ENCODE measurements around the gene SP140.
"Not testable (repeated sequence)": the region's sequence is repeated elsewhere in the genome, so short reads cannot be mapped to it uniquely, and the experiment has no call there.

The SP140 gene

DNA sequence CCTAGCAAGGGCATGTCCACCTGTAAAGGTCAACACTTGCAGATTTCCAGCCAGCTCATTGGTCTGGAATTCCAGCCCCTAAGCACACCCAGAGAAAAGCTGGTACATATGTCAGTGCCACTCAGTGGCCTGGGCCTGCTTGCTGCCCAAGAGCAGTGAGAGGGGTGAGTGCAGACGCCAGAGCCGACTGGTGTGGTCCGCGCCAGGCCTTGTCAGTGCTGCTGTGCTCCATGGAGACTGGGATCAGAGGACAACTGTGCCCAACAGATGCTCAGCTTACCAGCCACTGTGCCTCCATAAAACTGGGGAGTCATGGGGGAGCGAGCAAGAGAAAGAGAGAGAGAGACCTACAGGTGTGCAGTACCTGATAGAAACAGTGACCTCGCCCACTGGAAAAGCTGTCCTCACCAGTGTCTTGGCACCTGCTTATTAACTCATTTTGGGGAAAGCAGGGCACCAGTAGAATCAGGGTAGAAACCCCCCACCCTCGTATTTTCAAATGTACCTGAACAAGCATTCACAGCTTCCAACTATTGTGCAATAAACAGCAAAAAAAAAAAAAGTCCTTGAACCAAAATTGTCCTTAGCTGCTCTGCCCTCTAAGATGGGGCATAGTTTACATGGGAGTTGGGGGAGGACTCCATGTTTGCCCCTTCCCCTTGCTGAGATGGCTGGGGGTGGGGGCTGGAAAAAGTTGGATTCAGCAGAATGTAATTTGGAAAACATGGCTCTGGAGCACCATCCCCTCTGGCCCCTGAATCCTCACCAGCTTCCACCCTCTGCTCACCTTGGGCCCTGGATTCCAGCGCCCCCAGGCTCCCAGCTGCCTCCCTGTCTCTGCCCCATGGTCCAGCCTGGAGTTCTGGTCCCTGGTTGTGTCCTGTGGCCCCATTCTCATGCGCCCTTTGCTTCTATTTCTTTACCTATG is 100.0 kb downstream of the SP140 start:
- DNase-seq: no peak

DNA sequence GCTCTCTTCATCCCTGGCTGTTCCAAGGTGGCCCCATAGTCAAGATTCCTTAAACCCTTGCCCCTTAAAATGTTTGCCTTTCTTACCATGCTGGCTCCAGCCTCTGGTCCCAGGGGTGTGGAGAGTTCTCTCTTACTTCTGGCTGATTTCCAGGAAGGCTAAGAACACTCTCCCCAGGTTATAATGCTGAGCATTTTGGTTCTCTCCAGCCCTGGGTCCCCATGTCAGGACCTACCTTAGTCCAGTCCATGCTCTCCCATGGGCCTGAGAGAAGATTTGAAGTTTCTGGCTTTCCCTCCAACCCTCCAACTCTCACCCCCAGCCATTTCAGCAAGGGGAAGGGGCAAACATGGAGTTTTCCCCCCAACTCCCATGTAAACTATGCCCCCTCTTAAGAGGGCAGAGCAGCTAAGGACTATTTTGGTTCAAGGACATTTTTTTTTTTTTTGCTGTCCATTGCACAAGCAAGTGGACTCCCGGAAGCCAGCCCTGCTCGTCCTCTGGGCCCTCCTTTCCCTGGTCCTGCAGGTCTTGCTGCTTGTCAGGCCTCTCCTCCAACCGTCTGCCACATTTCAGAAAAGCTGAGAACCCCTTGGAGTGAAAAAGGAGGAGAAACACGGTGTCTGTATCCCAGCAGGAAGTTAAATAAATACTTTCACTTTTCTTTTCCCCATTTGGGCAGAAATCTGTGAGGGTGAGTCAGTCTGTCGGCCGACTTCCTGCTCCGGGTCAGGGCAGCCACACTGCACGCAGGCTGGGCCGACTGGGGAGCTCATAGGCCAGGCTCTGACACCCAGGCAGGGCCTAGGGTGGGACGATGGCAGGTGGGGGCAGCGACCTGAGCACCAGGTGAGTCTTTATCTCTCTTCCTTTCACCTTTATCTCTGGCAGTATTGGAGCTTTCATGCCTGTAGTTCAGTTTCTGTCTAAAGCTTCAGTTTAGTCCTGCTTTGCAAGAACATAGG is 101.2 kb downstream of the SP140 start, which contains the start of gene SP140L:
SP140L (plus strand) TSS at position 741 of the 965 bp plus-strand sequence; CDS start at position 818, 77 bp downstream.
- peak in 17 of 51 donors; percentile 4 to 40 (median 16) for DNase-seq

DNA sequence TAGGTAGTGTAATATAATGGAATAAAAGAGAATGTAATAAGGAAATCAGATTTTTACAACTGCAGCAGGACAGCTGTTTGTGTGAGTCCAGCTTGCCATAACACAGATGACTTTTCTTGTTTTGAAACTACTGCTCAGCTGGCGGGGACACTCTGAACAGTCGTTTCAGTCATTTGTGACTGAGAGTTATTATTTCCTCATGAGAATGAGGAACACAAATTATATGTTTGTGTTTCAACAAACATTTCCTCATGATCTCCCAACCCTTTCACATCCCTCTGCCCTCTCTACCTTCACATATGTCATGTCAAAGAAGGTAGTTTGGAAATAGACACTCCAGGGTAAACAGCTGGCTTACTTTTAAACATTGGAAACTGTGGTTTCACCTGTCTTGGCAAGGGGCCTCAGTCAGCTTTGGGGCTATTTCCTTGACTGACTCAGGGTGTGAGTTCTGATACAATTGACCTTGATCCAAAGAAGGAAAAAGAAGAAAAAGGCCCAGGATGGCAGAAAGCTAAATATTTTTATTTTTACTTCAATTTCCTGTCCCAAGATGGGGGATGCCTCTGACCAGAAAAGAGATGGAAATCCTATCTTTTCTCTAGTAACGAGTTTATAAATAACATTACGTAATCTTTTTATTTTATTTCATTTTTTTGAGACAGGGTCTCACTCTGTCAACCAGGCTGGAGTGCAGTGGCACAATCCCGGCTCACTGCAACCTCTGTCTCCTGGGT is 102.0 kb downstream of the SP140 start:
- no peak for DNase-seq

DNA sequence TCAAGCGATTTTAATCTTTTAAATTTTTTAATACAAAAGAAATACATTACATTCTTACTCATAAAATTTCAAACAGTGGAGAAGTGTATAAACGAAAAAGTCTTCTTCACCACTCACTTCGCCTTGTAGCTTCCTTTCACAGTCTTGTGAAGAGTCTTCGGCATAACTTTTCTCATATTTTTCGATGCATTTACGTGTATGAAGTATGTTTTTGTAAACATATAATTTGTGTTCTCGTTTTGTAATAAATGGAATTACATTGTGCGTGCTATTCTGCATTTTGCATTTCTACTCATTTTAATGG is 102.6 kb downstream of the SP140 start:
- DNase-seq: no peak

DNA sequence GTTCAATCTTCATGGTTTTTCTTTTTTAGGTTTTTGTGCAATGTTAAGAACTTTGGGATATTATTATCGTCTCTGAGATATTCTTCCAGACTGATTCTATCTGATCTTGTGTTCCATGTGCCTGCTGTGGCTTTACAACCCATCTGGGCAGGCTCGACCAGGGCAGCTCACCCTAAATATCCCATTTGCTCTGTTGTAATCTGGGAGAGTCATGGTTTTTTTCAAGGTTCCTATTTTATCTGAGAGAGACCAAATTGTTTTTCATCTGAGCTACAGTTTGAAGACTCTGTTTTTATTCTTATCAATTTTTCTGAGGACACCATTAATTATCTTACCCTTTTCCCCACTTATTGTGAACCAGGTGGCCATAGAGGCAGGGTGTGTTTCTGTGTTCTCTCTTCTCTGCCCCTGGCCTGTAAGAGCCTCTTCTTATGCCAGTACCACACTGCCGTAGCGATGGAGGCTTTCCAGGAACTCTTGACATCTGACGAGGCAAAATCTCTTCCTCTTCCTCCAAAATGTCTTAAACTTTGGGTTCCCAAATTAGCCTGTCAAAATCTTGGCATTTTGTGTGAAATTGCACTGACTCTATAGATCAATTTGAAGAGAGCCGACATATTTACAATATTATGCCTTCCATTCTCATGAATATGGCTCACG is 104.5 kb downstream of the SP140 start:
- no peak for DNase-seq

DNA sequence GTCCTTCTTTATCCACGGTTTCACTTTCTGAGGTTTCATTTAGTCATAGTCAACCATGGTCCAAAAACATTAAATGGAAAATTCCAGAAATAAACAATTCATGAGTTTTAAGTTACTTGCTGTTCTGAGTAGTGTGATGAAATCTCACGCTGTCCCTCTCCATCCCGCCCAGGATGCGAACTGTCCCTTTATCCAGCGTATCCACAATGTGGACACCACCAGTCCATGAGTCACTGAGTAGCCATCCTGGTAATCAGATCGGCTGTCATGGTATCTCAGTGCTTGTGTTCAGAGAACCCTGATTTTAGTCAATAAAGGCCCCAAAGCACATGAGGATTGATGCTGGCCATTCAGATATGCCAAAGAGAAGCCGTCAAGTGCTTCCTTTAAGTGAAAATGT is 105.2 kb downstream of the SP140 start:
- no peak for DNase-seq

DNA sequence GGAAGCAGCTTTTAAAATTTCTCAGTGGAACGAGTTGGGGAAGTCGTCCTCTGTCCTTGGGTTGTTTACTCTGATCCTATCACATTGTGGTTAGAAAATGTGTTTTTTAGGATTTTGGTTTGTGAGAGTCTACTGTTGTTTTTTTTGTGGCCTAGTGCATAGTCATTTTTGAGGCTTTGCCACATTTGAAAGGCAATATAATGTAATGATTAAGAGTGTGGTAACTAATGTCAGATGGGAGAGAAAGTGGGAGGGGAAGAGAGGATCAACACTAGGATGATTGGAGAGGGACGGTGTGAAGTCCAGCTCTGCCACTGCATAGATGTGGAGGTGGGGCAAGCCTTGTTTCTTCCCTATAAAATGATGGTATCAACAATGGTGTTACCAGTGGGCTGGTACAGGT is 109.9 kb downstream of the SP140 start:
- DNase-seq: no peak

DNA sequence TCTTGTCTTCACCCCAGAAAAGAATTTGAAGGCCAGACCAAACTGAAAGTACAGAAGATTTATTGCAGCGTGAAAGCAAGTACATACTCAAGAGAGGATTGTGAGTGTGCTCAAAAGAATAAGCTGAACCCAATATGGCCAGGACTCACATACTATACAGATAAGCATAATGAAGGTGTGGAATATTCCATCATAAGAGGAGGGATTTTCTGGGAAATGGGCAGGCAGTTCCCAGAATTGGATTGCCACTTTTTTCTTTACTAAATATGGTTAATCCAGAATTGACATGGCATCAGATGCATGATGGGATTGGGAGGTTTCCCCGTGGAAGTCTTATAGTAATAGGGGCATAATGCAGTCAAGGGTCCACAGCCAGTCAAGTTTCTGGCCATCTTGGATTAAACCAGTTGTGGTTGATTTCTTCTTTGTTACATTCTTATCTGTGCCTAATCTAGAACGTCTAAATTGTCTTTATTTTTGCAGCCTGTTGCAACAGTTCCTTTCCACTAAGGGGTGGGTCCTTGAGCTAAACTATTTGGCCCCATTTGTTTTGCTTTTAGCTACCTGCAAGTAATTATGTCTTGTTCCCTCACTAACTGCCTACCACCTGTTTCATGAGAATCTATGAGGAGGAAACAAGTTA is 110.4 kb downstream of the SP140 start:
- DNase-seq: no peak

DNA sequence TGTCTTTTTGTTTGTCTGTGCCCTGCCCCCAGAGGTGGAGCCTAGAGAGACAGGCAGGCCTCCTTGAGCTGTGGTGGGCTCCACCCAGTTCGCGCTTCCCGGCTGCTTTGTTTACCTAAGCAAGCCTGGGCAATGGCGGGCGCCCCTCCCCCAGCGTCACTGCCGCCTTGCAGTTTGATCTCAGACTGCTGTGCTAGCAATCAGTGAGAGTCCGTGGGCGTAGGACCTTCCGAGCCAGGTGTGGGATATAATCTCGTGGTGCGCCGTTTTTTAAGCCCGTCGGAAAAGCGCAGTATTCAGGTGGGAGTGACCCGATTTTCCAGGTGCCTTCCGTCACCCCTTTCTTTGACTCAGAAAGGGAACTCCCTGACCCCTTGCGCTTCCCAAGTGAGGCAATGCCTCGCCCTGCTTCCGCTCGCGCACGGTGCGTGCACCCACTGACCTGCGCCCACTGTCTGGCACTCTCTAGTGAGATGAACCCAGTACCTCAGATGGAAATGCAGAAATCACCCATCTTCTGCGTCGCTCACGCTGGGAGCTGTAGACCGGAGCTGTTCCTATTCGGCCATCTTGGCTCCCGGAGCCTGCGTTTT is 116.5 kb downstream of the SP140 start:
- DNase-seq: not testable (repeated sequence)

DNA sequence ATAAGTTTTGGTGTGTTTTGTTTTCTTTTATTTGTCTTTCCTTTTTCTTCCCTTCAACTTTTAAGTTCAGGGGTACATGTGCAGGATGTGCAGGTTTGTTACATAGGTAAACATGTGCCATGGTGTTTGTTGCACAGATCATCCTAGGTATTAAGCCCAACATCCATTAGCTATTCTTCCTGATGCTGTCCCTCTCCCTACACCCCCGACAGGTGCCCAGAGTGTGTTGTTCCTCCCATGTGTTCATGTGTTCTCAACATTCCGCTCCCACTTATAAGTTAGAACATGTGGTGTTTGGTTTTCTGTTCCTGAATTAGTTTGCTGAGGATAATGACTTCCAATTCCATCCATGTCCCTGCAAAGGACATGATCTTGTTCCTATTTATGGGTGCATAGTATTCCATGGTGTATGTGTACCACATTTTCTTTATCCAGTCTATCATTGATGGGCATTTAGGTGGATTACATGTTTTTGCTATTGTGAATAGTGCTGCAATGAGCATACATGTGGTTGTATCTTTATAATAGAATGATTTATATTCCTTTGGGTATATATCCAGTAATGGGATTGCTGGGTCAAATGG is 117.6 kb downstream of the SP140 start:
- not testable (repeated sequence) for DNase-seq

DNA sequence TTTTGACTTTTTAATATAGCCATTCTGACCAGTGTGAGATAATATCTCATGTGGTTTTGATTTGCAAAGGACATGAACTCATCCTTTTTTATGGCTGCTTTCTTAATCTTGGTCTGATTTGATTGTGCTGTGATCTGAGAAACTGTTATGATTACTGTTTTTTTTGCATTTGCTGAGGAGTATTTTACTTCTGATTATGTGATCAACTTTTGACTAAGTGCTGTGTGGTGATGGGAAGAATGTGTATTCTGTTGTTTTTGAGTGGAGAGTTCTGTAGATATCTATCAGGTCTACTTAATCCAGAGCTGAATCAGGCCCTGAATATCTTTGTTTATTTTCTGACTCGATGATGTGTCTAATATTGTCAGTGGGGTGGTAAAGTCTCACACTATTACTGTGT is 118.2 kb downstream of the SP140 start:
- no peak for DNase-seq

DNA sequence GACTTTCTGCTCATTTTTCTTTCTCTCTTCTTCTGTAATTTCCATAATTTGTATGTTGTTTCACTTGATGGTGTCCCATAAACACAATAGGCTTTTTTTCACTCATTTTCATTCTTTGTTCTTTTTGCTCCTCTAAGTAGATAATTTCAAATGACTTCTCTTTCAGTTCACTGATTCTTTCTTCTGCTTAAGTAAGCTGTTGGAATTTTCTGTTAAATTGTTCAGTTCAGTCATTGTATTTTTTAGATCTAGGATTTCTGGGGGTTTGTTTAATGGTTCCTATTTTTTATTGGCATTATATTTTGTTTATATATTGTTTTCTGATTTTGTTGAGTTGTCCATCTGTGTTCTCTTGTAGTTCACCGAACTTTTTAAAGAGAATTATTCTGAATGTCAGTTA is 120.9 kb downstream of the SP140 start:
- no peak for DNase-seq

DNA sequence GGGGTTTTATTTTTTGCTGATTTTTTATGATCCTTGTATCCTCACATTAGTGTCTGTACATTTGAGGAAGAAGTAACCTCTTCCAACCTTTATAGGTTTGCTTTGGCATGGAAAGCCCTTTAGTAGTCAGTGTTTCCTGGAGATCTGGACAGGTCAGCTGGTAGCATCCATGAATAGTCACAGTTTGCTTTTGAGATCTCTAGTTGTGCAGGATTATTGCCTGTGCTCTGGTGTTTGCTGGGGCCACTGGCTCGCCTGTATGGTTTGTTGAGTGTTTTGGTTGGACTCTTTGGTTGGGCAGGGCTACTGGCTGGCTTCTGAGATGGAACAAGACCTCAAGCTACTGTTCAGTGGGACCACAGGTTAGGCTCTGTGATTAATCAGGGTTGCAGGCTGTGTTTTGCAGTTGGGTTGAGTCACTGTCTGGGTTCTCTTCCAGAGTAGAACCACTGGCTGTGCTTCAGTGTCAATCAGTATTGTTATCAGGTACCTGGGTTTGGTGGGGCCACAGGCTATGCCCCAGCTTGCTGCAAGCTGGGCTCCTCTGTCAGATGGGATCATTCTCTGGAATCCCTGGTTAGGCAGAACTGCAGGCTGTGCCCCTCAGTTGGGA is 121.5 kb downstream of the SP140 start:
- no peak for DNase-seq

DNA sequence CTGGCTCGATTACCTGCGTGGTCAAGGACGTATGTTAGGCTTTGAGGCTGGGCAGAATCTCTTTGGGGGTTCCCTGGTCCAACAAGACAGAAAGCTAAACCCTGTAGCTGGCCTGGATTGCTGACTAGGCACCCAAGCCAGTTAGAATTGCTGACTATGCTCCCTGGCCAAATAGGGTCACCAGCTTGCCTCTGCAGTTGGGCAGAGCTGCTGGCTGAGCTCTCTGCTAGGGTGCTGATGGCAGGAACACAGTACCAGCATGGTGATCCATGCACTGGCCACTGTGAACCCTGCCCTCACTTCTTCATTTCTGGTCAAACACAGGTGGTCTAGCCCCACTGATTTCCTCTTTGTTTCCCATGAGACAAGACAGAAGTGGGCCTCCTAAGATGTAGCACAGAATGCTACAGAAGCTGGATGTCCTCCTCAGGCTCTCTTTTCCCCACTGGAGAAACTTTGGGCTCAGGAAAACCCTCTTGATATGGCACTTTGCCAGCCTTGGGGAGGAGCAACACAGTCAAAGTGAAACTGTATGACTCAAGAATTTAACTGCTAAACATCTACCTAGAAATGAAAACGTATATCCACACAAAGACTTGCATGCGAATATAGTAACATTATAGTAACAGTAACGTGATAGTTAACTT is 122.2 kb downstream of the SP140 start:
- DNase-seq: no peak

DNA sequence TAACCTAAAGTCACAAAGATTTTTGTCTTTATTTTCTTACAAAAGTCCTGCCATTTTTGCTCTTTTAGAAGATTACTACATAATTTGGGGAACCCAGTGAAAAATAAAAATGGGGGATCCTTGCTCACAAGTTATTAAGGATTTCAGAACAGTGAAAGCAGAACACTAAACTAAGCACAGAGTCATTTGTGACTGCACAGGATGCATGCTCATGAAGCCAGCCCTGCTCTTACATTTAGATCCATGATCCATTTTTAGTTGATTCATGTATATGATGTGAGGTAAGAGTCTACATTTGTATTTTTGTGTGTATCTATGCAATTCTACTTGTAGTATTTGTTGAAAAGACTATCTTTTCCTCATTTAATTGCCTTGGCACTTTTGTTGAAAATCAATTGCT is 123.3 kb downstream of the SP140 start:
- DNase-seq: no peak

DNA sequence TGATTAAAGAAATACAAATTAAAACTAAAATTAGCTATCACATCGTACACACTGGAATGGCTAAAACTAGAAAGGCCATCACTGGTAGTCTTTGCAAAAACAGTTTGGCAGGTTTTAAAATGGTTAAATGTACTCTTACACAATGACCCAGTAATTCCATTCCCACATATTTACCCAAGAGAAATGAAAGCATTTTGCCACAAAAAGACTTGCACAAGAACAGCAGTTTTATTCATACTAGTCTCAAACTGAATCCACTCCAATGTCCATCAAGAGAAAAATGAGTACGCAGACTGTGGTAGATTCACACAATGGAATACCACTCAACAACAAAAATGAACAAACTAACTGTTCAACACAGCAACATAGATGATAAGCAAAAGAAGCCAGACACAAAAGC is 130.5 kb downstream of the SP140 start:
- DNase-seq: no peak

DNA sequence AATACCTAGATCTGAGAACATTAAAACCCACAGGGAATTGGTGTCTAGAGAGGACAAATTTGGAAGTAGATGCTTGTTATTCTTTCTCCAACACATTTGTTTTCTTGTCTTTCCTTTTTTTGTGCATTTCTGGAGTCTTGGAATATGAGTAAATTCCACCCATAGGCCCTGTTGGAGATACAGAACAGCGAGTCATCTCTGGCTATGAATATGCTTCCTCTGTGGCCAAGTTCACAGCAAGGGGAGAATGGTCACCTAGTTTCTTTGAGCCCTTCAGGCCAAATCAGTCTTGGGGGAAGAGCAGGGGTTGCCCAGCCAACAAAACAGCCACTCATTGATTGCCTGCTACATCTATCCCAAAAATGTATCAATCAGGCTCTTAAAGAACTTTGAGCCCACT is 132.8 kb downstream of the SP140 start:
- DNase-seq: no peak

DNA sequence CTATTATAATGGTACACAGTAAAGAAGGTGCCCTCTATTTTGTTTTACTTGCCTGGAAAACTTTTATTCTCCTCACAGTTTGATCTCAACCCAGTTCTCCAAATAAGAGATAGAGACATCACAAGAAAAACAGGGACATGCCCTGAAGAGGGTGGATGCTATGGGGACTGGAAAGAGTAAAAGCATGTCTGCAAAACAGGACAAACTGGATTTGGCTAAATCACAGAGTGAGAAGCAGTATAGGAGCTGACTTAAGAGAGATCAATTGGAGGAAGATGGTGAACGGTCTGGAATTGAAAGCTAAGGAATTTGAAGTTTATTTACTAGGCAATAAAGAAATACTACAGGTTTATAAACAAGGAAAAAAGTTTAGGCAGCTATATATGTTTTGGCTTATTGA is 134.5 kb downstream of the SP140 start:
- DNase-seq: no peak

Data from hypothalamus (tissue), 51 donors.